ENCODE data around the gene DDX6. TPM values are rescaled to one million over a fixed set of nuclear protein-coding genes. Genes with fewer than 3 reads are reported as not detected.
"Not testable (repeated sequence)": the region's sequence is repeated elsewhere in the genome, so short reads cannot be mapped to it uniquely, and the experiment has no call there.

Gene DDX6
- total RNA-seq, 1 experiment from 2014 or later: 41.0 TPM

GRCh38 chr11:118783324-118783723, 7.6 kb downstream of the DDX6 start:
- not testable (repeated sequence) for H3K4me3 ChIP-seq; H3K27ac ChIP-seq; H3K27me3 ChIP-seq (replicated peaks); H3K9me3 ChIP-seq (replicated peaks); H3K4me1 ChIP-seq (replicated peaks); DNase-seq (ENCODE audit: low read depth in 1 of 2, low spot score in 2 of 2)
- H3K36me3 ChIP-seq: peaks cover 26% of the 10 kb centered on the region

DNA sequence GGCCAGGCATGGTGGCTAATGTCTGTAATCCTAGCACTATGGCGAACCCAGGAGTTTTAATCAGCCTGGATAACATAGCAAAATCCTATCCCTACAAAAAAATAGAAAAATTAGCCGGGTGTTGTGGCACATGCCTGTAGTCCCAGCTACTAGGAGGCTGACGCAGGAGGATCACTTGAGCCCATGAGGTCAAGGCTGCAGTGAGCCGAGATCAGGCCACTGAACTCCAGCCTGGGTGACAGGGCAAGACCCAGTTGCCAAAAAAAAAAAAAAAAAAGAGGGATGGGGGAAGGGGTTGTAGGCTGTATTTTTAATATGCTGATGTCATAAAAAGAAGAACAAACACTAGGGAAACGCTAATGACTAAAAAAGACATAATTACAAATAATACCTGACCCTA, 12.1 kb downstream of the DDX6 start:
- Histone ChIP-seq H3K9me3 (replicated peaks) (no peaks in the 10 kb centered on the region), H3K36me3 (peaks cover 32% of the 10 kb centered on the region), H3K27ac (no peak overlapping the region), H3K27me3 (replicated peaks) (no peaks in the 10 kb centered on the region), H3K4me1 (replicated peaks) (no peaks in the 10 kb centered on the region), H3K4me3 (no peak overlapping the region)
- no peak for DNase-seq (ENCODE audit: low read depth in 1 of 2, low spot score in 2 of 2)

GRCh38 chr11:118774032-118774431, 16.9 kb downstream of the DDX6 start:
- no peak for DNase-seq (ENCODE audit: low read depth in 1 of 2, low spot score in 2 of 2)
- Histone ChIP-seq H3K27ac (no peak overlapping the region), H3K4me1 (replicated peaks) (no peaks in the 10 kb centered on the region), H3K4me3 (no peak overlapping the region), H3K9me3 (replicated peaks) (no peaks in the 10 kb centered on the region), H3K27me3 (replicated peaks) (no peaks in the 10 kb centered on the region), H3K36me3 (peaks cover 40% of the 10 kb centered on the region)

DNA sequence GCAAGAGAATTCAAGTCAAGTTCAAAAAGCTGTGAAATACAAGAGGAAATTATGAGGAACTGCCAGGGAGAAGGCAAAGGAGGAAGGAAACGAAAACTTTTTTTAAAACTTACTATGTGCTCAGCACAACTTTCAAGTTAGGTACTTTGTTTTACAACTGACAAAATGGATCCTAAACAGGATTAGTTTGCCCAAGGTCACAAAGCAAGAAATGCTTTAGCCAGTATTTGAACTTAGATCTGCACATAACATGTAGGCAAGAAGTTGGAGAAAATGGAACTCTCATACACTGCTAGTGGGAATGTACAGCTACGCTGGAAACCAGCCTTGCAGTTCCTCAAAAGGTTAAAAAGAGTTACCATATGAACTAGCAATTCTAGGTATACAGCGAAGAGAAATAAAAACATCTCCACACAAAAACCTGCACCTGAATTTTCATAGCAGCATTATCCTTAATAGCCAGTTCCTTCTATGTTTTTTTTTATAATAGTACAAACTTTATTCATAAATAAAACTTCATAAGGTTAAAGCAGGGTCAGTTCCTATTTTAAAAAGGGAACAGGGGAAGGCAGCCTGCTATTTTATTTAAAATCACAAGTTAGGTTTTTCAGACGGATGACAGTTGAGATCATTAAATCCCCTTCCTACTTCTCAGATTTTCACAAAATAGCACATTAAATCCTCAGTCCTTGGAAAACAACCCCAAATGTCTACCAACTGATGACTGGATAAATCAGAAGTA, 19.2 kb downstream of the DDX6 start:
- Histone ChIP-seq H3K9me3 (replicated peaks) (no peaks in the 10 kb centered on the region), H3K36me3 (peaks cover 36% of the 10 kb centered on the region; the same call in 1 of the 2 replicates), H3K4me3 (no peak overlapping the region), H3K27me3 (replicated peaks) (no peaks in the 10 kb centered on the region), H3K27ac (no peak overlapping the region), H3K4me1 (replicated peaks) (no peaks in the 10 kb centered on the region)
- DNase-seq (ENCODE audit: low read depth in 1 of 2, low spot score in 2 of 2): no peak

DNA sequence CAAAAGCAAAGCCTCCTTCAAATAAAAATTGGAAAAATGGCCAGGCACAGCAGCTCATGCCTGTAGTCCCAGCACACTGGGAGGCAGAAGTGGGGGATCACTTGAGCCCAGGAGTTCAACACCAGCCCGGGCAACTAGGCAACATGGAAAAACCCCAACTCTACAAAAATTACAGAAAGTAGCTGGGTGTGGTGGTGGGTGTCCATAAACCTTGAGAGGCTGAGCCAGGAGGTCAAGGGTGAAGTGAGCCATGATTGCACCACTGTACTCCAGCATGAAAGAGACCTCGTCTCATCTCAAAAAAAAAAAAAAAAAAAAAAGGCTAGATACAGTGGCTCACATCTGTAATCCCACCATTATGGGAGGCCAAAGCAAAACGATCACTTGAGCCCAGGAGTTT, 22.3 kb downstream of the DDX6 start:
- H3K36me3 ChIP-seq: peaks cover 36% of the 10 kb centered on the region; the same call in 1 of the 2 replicates
- H3K9me3 ChIP-seq (replicated peaks): no peaks in the 10 kb centered on the region
- no peak for DNase-seq (ENCODE audit: low read depth in 1 of 2, low spot score in 2 of 2)
- H3K27ac ChIP-seq: no peak overlapping the region
- H3K4me3 ChIP-seq: no peak overlapping the region
- H3K4me1 ChIP-seq (replicated peaks): no peaks in the 10 kb centered on the region
- no peaks in the 10 kb centered on the region for H3K27me3 ChIP-seq (replicated peaks)

- DNase-seq (ENCODE audit: low read depth in 1 of 2, low spot score in 2 of 2): no peak
- no peaks in the 10 kb centered on the region for H3K27me3 ChIP-seq (replicated peaks)
- no peaks in the 10 kb centered on the region for H3K9me3 ChIP-seq (replicated peaks)
- H3K36me3 ChIP-seq: peaks cover 31% of the 10 kb centered on the region
- H3K4me3 ChIP-seq: no peak overlapping the region
- H3K4me1 ChIP-seq (replicated peaks): no peaks in the 10 kb centered on the region
- H3K27ac ChIP-seq: no peak overlapping the region
Observed at GRCh38 chr11:118766035-118766434, 24.9 kb downstream of the DDX6 start.

DNA sequence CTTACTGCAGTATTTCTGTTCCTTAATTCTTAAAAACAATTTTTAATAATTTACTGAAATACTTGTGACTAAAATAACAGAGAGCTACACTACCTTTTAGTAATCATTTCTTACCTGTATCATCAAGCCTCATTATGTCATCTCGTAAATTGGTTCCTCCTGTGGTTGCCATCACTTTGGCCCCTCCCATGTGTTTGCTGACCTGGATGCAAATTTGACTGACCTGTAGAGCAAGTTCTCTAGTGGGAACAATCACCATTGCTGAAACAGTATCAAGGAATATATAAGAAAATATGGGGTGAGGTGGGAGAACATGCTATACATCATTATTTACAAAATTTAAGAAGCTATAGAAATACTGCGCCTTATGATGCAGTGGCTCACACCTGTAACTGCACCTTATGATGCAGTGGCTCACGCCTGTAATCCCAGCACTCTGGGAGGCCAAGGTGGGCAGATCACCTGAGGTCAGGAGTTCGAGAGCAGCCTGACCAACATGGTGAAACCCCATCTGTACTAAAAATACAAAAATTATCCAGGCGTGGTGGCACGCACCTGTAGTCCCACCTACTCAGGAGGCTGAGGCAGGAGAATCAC, 25.8 kb downstream of the DDX6 start:
- H3K4me3 ChIP-seq; DNase-seq (ENCODE audit: low read depth in 1 of 2, low spot score in 2 of 2); H3K9me3 ChIP-seq (replicated peaks); H3K27ac ChIP-seq; H3K4me1 ChIP-seq (replicated peaks); H3K27me3 ChIP-seq (replicated peaks): not testable (repeated sequence)
- H3K36me3 ChIP-seq: peaks cover 33% of the 10 kb centered on the region

GRCh38 chr11:118763041-118763440, 27.9 kb downstream of the DDX6 start:
- Histone ChIP-seq H3K36me3 (peaks cover 46% of the 10 kb centered on the region), H3K27me3 (replicated peaks) (no peaks in the 10 kb centered on the region), H3K9me3 (replicated peaks) (no peaks in the 10 kb centered on the region), H3K4me3 (no peak overlapping the region), H3K4me1 (replicated peaks) (no peaks in the 10 kb centered on the region), H3K27ac (no peak overlapping the region)
- DNase-seq (ENCODE audit: low read depth in 1 of 2, low spot score in 2 of 2): no peak

DNA sequence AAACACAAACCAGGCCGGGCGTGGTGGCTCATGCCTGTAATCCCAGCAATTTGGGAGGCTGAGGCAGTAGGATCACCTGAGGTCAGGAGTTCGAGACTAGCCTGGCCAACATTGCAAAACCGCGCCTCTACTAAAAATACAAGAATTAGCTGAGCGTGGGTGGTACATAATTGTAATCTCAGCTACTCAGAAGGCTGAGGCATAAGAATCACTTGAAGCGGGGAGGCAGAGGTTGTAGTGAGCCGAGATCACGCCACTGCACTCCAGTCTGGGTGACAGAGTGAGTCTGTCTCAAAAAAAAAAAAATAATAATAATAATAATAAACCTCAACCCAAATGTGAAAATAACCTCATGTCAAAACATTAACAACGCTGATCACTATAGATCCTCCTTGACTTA, 29.0 kb downstream of the DDX6 start:
- H3K4me3 ChIP-seq; DNase-seq (ENCODE audit: low read depth in 1 of 2, low spot score in 2 of 2); H3K27ac ChIP-seq; H3K27me3 ChIP-seq (replicated peaks); H3K4me1 ChIP-seq (replicated peaks); H3K9me3 ChIP-seq (replicated peaks): not testable (repeated sequence)
- peaks cover 49% of the 10 kb centered on the region for H3K36me3 ChIP-seq

DNA sequence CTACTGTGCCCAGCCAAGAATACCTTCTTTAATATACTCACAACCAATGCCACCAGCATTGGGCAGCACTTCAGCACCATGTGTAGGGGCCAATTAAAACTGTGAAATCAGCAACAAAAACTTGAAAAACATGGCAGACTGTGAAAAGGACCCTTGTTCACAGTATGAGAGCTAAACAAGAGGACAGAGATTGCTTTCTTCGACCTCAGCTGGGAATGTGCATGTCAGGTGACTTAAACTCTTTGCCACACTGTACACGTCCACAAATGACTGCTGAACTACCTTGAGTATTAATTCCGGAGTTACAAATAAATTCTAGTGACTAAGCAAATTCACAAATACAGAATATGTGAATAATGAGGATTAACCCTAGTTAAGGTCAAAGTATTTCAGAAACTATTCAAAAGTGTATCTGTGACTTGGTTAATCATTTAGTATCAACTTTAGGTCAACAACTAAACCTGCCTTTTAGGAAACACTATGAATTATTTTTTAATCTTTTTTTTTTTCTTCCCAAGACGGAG, 33.0 kb downstream of the DDX6 start:
- H3K36me3 ChIP-seq: peaks cover 68% of the 10 kb centered on the region
- no peak overlapping the region for H3K27ac ChIP-seq
- no peaks in the 10 kb centered on the region for H3K4me1 ChIP-seq (replicated peaks)

DNA sequence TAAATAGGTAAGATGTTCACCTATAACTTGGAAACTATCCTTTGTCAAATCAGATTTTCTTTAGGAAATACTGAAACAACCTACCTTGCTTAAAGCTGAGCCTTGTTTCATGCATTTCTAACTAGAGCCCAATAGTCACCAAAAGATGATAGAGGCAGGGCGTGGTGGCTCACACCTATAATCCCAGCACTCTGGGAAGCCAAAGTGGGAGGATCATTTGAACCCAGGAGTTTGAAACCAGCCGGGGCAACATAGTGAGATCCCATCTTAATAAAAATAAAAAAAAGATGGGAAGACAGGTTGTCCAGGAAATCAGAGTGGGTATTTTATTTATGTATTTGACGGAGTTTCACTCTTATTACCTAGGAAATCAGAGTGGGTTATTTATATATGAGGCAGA, 38.3 kb downstream of the DDX6 start:
- Histone ChIP-seq H3K4me1 (replicated peaks) (no peaks in the 10 kb centered on the region), H3K27me3 (replicated peaks) (no peaks in the 10 kb centered on the region), H3K9me3 (replicated peaks) (no peaks in the 10 kb centered on the region), H3K4me3 (no peak overlapping the region), H3K36me3 (peaks cover 47% of the 10 kb centered on the region), H3K27ac (no peak overlapping the region)
- no peak for DNase-seq (ENCODE audit: low read depth in 1 of 2, low spot score in 2 of 2)

More for the DNA sequence above, 33.0 kb downstream of the DDX6 start:
- Histone ChIP-seq H3K4me3 (no peak overlapping the region), H3K9me3 (replicated peaks) (no peaks in the 10 kb centered on the region), H3K27me3 (replicated peaks) (no peaks in the 10 kb centered on the region)
- no peak for DNase-seq (ENCODE audit: low read depth in 1 of 2, low spot score in 2 of 2)

DNA sequence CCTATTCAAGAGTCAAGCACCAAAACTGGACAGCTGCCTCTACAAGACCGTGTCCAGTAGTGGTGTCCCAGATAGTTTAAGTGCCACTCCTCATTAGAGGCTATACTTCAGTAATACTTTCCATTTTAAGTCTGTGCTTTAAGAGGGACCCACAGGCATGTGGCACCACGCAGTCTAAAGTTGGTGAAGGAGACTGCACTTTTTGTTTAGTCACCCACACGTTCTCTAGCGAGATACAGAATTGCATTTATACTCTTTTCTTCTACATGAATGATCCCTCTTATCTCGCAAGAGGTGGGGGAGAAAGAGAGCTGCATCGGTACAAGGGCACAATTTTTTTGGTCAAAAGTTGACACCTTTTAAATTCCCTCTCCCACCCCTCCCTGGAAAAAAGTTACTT, 41.5 kb downstream of the DDX6 start:
- no peak overlapping the region for H3K4me3 ChIP-seq
- H3K27me3 ChIP-seq (replicated peaks): no peaks in the 10 kb centered on the region
- H3K36me3 ChIP-seq: peaks cover 22% of the 10 kb centered on the region
- H3K4me1 ChIP-seq (replicated peaks): no peaks in the 10 kb centered on the region
- no peaks in the 10 kb centered on the region for H3K9me3 ChIP-seq (replicated peaks)
- no peak overlapping the region for H3K27ac ChIP-seq
- DNase-seq (ENCODE audit: low read depth in 1 of 2, low spot score in 2 of 2): no peak

DNA sequence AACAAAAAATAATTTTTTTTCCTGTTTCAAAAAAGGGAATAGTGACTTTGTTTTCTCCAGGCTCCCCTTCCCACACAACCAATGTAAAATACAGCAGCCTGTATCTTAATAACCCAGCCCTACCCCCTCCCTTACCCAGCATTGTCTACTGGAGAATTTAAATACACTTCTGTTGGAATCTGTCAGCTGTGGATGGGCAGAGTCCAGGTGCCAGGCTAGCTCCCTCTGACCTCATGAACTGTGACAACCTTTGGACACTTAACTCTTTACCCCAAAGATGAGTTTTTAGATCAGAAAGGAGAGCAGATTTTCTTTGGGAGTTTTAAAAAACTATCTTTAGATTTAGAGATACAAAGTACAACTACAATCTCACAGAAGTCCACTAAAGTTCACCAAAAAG, 42.9 kb downstream of the DDX6 start:
- Histone ChIP-seq H3K4me3 (no peak overlapping the region), H3K9me3 (replicated peaks) (no peaks in the 10 kb centered on the region), H3K27me3 (replicated peaks) (no peaks in the 10 kb centered on the region), H3K36me3 (peaks cover 8% of the 10 kb centered on the region), H3K27ac (no peak overlapping the region), H3K4me1 (replicated peaks) (no peaks in the 10 kb centered on the region)
- no peak for DNase-seq (ENCODE audit: low read depth in 1 of 2, low spot score in 2 of 2)

DNA sequence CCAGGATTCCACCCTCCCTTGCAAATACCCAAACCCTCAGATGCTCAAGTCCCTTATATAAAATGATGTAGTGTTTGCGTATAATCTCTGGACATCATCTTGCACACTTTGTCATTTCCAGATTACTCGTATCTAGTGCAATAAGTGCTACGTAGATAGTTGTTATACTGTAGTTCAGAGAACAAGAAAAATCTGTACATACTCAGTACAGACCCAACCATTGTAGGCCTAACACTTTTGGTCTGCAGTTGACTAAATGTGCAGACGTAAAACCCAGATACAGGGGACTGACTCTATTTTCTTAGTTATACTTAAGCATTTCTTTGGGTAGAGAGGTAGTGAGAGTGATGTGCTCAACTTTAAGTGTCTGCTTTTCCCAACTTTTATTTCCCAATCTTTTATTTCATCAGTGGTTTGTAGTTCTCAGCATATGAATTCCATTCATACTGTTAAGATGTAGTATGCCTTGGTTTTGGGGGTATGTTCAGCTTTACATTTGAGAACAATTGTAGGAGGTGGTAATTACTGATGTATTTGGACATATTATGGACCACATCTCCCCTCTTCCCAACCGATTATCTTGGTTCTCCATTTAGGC, 43.9 kb downstream of the DDX6 start:
- DNase-seq (ENCODE audit: low read depth in 1 of 2, low spot score in 2 of 2): no peak
- H3K27me3 ChIP-seq (replicated peaks): no peaks in the 10 kb centered on the region
- H3K36me3 ChIP-seq: 0 out of 2 replicates have a peak, but pooled peaks cover 2% of the 10 kb centered on the region
- H3K4me3 ChIP-seq: no peak overlapping the region
- no peaks in the 10 kb centered on the region for H3K4me1 ChIP-seq (replicated peaks)
- H3K9me3 ChIP-seq (replicated peaks): no peaks in the 10 kb centered on the region
- H3K27ac ChIP-seq: no peak overlapping the region
